GM12892 (cell line): ENCODE measurements around the gene CDC5L.
A peak's percentile ranks its signal among the peaks of the same experiment; 100 is the strongest.

Experiments used
- DNase-seq: peaks from one replicate; pipeline ENCODE4 v3.0.0; 2011; ENCODE audit not compliant: insufficient read length
- FAIRE-seq: peaks from 2 replicates; lab custom pipeline; 2011; peaks lifted over from hg19 to GRCh38; lab: Jason Lieb, UNC
- POLR2A ChIP-seq: IDR thresholded peaks from 2 replicates; pipeline ENCODE4 v1.6.1; 2011; ENCODE audit warnings: low read depth, low read length, control low read depth
- POLR2AphosphoS5 ChIP-seq: IDR thresholded peaks from 2 replicates; pipeline ENCODE4 v1.6.1; 2011; ENCODE audit warnings: low read depth, low read length, control low read depth
- TAF1 ChIP-seq: IDR thresholded peaks from 2 replicates; pipeline ENCODE4 v1.6.1; 2011; ENCODE audit warnings: low read depth, mild to moderate bottlenecking, control low read depth, low read length, borderline replicate concordance

The CDC5L gene

GRCh38 chr6:44473393-44474189 lies 86.1 kb downstream of the CDC5L start:
- no peak for FAIRE-seq
- TF ChIP-seq TAF1 (no peak), POLR2A (no peak), POLR2AphosphoS5 (no peak)
- DNase-seq, result no peak

GRCh38 chr6:44474190-44474631 lies 86.7 kb downstream of the CDC5L start:
- no peak for FAIRE-seq
- TF ChIP-seq TAF1, result no peak

GRCh38 chr6:44474643-44475042 lies 87.1 kb downstream of the CDC5L start:
- FAIRE-seq (no peak), DNase-seq (no peak)
- TF ChIP-seq POLR2A (no peak), POLR2AphosphoS5 (no peak), TAF1 (no peak)

More at GRCh38 chr6:44474190-44474631, 86.7 kb downstream of the CDC5L start:
- DNase-seq, result no peak

- no peak for DNase-seq
- FAIRE-seq, result no peak
- no peak for TF ChIP-seq POLR2A
- TF ChIP-seq TAF1, result no peak
- no peak for TF ChIP-seq POLR2AphosphoS5
Observed at GRCh38 chr6:44475417-44475778, 87.9 kb downstream of the CDC5L start.

GRCh38 chr6:44475779-44476434 lies 88.4 kb downstream of the CDC5L start:
- TF ChIP-seq TAF1, result no peak
- no peak for TF ChIP-seq POLR2AphosphoS5
- no peak for TF ChIP-seq POLR2A
- DNase-seq, result peak; percentile 83
- FAIRE-seq, result no peak

- FAIRE-seq (no peak), DNase-seq (no peak)
- TF ChIP-seq TAF1 (no peak), POLR2AphosphoS5 (no peak), POLR2A (no peak)
Observed at GRCh38 chr6:44476849-44477248, 89.3 kb downstream of the CDC5L start.

GRCh38 chr6:44477293-44477894 lies 89.9 kb downstream of the CDC5L start:
- no peak for TF ChIP-seq POLR2AphosphoS5
- no peak for TF ChIP-seq POLR2A
- TF ChIP-seq TAF1, result no peak
- FAIRE-seq, result no peak
- no peak for DNase-seq

- TF ChIP-seq TAF1 (no peak), POLR2A (no peak), POLR2AphosphoS5 (no peak)
- DNase-seq (no peak), FAIRE-seq (no peak)
Observed at GRCh38 chr6:44478158-44478557, 90.7 kb downstream of the CDC5L start.

GRCh38 chr6:44478591-44479254 lies 91.2 kb downstream of the CDC5L start:
- TF ChIP-seq TAF1, result no peak
- TF ChIP-seq POLR2A, result no peak
- TF ChIP-seq POLR2AphosphoS5, result no peak
- DNase-seq (no peak), FAIRE-seq (no peak)

GRCh38 chr6:44480097-44480541 lies 92.6 kb downstream of the CDC5L start:
- TF ChIP-seq POLR2AphosphoS5 (no peak), POLR2A (no peak), TAF1 (no peak)
- FAIRE-seq (no peak), DNase-seq (no peak)

- TF ChIP-seq POLR2A (no peak), TAF1 (no peak), POLR2AphosphoS5 (no peak)
- no peak for DNase-seq
- no peak for FAIRE-seq
Observed at GRCh38 chr6:44481056-44481455, 93.5 kb downstream of the CDC5L start.

GRCh38 chr6:44481760-44482159 lies 94.3 kb downstream of the CDC5L start:
- FAIRE-seq (no peak), DNase-seq (no peak)
- TF ChIP-seq POLR2A, result no peak
